Measurements from ENCODE around the gene ABCC11.

GRCh38 chr16:48164907-48165715, 82.2 kb downstream of the ABCC11 start:
- TF ChIP-seq POLR2A (IDR thresholded peaks at IDR 0.05) (no peak), POLR2AphosphoS5 (IDR thresholded peaks at IDR 0.05) (no peak)
- TF ChIP-seq, protein P1, sequence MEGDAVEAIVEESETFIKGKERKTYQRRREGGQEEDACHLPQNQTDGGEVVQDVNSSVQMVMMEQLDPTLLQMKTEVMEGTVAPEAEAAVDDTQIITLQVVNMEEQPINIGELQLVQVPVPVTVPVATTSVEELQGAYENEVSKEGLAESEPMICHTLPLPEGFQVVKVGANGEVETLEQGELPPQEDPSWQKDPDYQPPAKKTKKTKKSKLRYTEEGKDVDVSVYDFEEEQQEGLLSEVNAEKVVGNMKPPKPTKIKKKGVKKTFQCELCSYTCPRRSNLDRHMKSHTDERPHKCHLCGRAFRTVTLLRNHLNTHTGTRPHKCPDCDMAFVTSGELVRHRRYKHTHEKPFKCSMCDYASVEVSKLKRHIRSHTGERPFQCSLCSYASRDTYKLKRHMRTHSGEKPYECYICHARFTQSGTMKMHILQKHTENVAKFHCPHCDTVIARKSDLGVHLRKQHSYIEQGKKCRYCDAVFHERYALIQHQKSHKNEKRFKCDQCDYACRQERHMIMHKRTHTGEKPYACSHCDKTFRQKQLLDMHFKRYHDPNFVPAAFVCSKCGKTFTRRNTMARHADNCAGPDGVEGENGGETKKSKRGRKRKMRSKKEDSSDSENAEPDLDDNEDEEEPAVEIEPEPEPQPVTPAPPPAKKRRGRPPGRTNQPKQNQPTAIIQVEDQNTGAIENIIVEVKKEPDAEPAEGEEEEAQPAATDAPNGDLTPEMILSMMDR (IDR thresholded peaks at IDR 0.05), result peak; percentile 46 to 78 (median 69)

Measured in sigmoid colon (tissue), 4 donors.